IPS DF 6.9 (cell line): ENCODE data around the gene AKIRIN1.
"Not testable (repeated sequence)": the region's sequence is repeated elsewhere in the genome, so short reads cannot be mapped to it uniquely, and the experiment has no call there.

Experiments used
- DNase-seq: peaks from one replicate; pipeline ENCODE4 v3.0.0-alpha.2; 2013; ENCODE audit warnings: low read depth, low spot score
- H3K27ac ChIP-seq: one replicate; pipeline ENCODE4 v1.5.1; 2013; ENCODE audit warnings: low read length, control low read depth
- H3K27me3 ChIP-seq: 2 replicates; pipeline ENCODE4 v1.6.1; 2013; ENCODE audit warnings: mild to moderate bottlenecking, low read length; ENCODE audit not compliant: control insufficient read depth, insufficient read depth
- H3K36me3 ChIP-seq: 2 replicates; pipeline ENCODE4 v1.6.1; 2013; ENCODE audit warnings: low read length; ENCODE audit not compliant: control insufficient read depth, insufficient read depth
- H3K4me1 ChIP-seq: 2 replicates; pipeline ENCODE4 v1.6.1; 2013; ENCODE audit warnings: low read length; ENCODE audit not compliant: control insufficient read depth, insufficient read depth
- H3K4me3 ChIP-seq: 2 replicates; pipeline ENCODE4 v1.5.1; 2013; ENCODE audit warnings: mild to moderate bottlenecking, low read length
- H3K9me3 ChIP-seq: 2 replicates; pipeline ENCODE4 v1.6.1; 2013; ENCODE audit warnings: low read length, inconsistent platforms; ENCODE audit not compliant: control insufficient read depth, insufficient read depth
- WGBS: extraction: QIAGEN DNeasy Blood & Tissue Kit; methylation state at CpG from one replicate; pipeline ENCODE4 v1.1.7; 2013; ENCODE audit warnings: mixed read lengths, missing lambda C conversion rate; ENCODE audit not compliant: insufficient read length, insufficient coverage; 5-methylcytosine and 5-hydroxymethylcytosine counted together

AKIRIN1 gene

GRCh38 chr1:39045231-39045630 is 54.2 kb downstream of the AKIRIN1 start:
- no CpG with 5 or more reads among the region's 8 CpGs for WGBS

GRCh38 chr1:39046613-39047210 is 55.6 kb downstream of the AKIRIN1 start:
- Histone ChIP-seq H3K27me3 (no peaks in the 10 kb centered on the region), H3K4me3 (no peak overlapping the region), H3K9me3 (no peaks in the 10 kb centered on the region), H3K4me1 (no peaks in the 10 kb centered on the region), H3K36me3 (0 out of 2 replicates have a peak, but pooled peaks cover 2% of the 10 kb centered on the region), H3K27ac (no peak overlapping the region)
- no peak for DNase-seq
- no CpG with 5 or more reads among the region's 6 CpGs for WGBS

More at GRCh38 chr1:39045231-39045630, 54.2 kb downstream of the AKIRIN1 start:
- no peak overlapping the region for H3K4me3 ChIP-seq
- no peaks in the 10 kb centered on the region for H3K4me1 ChIP-seq
- H3K36me3 ChIP-seq = 0 out of 2 replicates have a peak, but pooled peaks cover 2% of the 10 kb centered on the region
- no peak overlapping the region for H3K27ac ChIP-seq
- no peak for DNase-seq
- H3K27me3 ChIP-seq = no peaks in the 10 kb centered on the region
- no peaks in the 10 kb centered on the region for H3K9me3 ChIP-seq

GRCh38 chr1:39047374-39048229 is 56.5 kb downstream of the AKIRIN1 start:
- Histone ChIP-seq H3K27me3 (no peaks in the 10 kb centered on the region), H3K4me3 (no peak overlapping the region), H3K4me1 (no peaks in the 10 kb centered on the region), H3K9me3 (no peaks in the 10 kb centered on the region), H3K36me3 (0 out of 2 replicates have a peak, but pooled peaks cover 2% of the 10 kb centered on the region), H3K27ac (no peak overlapping the region)
- DNase-seq = no peak
- WGBS = no CpG with 5 or more reads among the region's 12 CpGs

- no peak for DNase-seq
- no peak overlapping the region for H3K4me3 ChIP-seq
- H3K36me3 ChIP-seq = 0 out of 2 replicates have a peak, but pooled peaks cover 2% of the 10 kb centered on the region
- no CpG with 5 or more reads among the region's 7 CpGs for WGBS
- H3K27me3 ChIP-seq = no peaks in the 10 kb centered on the region
- H3K27ac ChIP-seq = no peak overlapping the region
- no peaks in the 10 kb centered on the region for H3K9me3 ChIP-seq
- no peaks in the 10 kb centered on the region for H3K4me1 ChIP-seq
These were observed 57.8 kb downstream of the AKIRIN1 start for GRCh38 chr1:39048745-39049370.

- no peaks in the 10 kb centered on the region for H3K9me3 ChIP-seq
- no peak overlapping the region for H3K4me3 ChIP-seq
- 0 out of 2 replicates have a peak, but pooled peaks cover 2% of the 10 kb centered on the region for H3K36me3 ChIP-seq
- no peak for DNase-seq
- no peaks in the 10 kb centered on the region for H3K4me1 ChIP-seq
- H3K27ac ChIP-seq = no peak overlapping the region
- H3K27me3 ChIP-seq = no peaks in the 10 kb centered on the region
- no CpG with 5 or more reads among the region's 4 CpGs for WGBS
These were observed 58.9 kb downstream of the AKIRIN1 start for GRCh38 chr1:39050001-39050400.

- not testable (repeated sequence) for H3K36me3 ChIP-seq, H3K27me3 ChIP-seq, DNase-seq, H3K4me1 ChIP-seq, H3K9me3 ChIP-seq, H3K4me3 ChIP-seq, H3K27ac ChIP-seq
- WGBS = no CpG with 5 or more reads among the region's 11 CpGs
These were observed 60.2 kb downstream of the AKIRIN1 start for GRCh38 chr1:39051193-39051850.

GRCh38 chr1:39051956-39052355 is 60.9 kb downstream of the AKIRIN1 start:
- no peak overlapping the region for H3K4me3 ChIP-seq
- no peaks in the 10 kb centered on the region for H3K9me3 ChIP-seq
- DNase-seq = no peak
- no CpG with 5 or more reads among the region's 4 CpGs for WGBS
- no peak overlapping the region for H3K27ac ChIP-seq
- H3K27me3 ChIP-seq = no peaks in the 10 kb centered on the region
- H3K4me1 ChIP-seq = no peaks in the 10 kb centered on the region
- H3K36me3 ChIP-seq = 0 out of 2 replicates have a peak, but pooled peaks cover 2% of the 10 kb centered on the region

- not testable (repeated sequence) for H3K27me3 ChIP-seq, H3K36me3 ChIP-seq, DNase-seq, H3K27ac ChIP-seq, H3K4me3 ChIP-seq, H3K9me3 ChIP-seq, H3K4me1 ChIP-seq
- WGBS = no CpG with 5 or more reads among the region's 8 CpGs
These were observed 64.2 kb downstream of the AKIRIN1 start for GRCh38 chr1:39055213-39055710.
